ENCODE measurements around the gene HES5.
A peak's percentile ranks its signal among the peaks of the same experiment; 100 is the strongest.
"Not testable (repeated sequence)": the region's sequence is repeated elsewhere in the genome, so short reads cannot be mapped to it uniquely, and the experiment has no call there.

The HES5 gene

GRCh38 chr1:2560299-2561073 is 30.4 kb upstream of the HES5 start:
- DNase-seq (ENCODE audit: low read depth), result no peak

GRCh38 chr1:2559509-2560298 is 29.6 kb upstream of the HES5 start:
- DNase-seq (ENCODE audit: low read depth), result no peak

GRCh38 chr1:2558861-2559260 is 28.8 kb upstream of the HES5 start:
- DNase-seq (ENCODE audit: low read depth), result no peak

- DNase-seq (ENCODE audit: low read depth), result no peak
Measured at GRCh38 chr1:2558420-2558819, 28.4 kb upstream of the HES5 start.

GRCh38 chr1:2557482-2558400 is 27.7 kb upstream of the HES5 start:
- no peak for DNase-seq (ENCODE audit: low read depth)

- DNase-seq (ENCODE audit: low read depth), result no peak
Measured at GRCh38 chr1:2556678-2557481, 26.8 kb upstream of the HES5 start.

GRCh38 chr1:2556277-2556677 is 26.2 kb upstream of the HES5 start, which contains the start of gene TNFRSF14:
Gene TNFRSF14, plus strand, starts transcription at chr1:2556371. Its CDS starts 294 bp downstream, at chr1:2556665.
- DNase-seq (ENCODE audit: low read depth), result peak; percentile 70

- peak; percentile 48 for DNase-seq (ENCODE audit: low read depth)
Measured at GRCh38 chr1:2555634-2556276, 25.7 kb upstream of the HES5 start.

GRCh38 chr1:2554621-2555387 is 24.7 kb upstream of the HES5 start:
- DNase-seq (ENCODE audit: low read depth), result peak; percentile 29

- no peak for DNase-seq (ENCODE audit: low read depth)
Measured at GRCh38 chr1:2553871-2554620, 24.0 kb upstream of the HES5 start.

- not testable (repeated sequence) for DNase-seq (ENCODE audit: low read depth)
Measured at GRCh38 chr1:2553076-2553475, 23.0 kb upstream of the HES5 start.

- no peak for DNase-seq (ENCODE audit: low read depth)
Measured at GRCh38 chr1:2552189-2552588, 22.1 kb upstream of the HES5 start.

GRCh38 chr1:2551544-2551943 is 21.5 kb upstream of the HES5 start:
- DNase-seq (ENCODE audit: low read depth), result not testable (repeated sequence)

- not testable (repeated sequence) for DNase-seq (ENCODE audit: low read depth)
Measured at GRCh38 chr1:2550309-2550861, 20.3 kb upstream of the HES5 start.

GRCh38 chr1:2549367-2550029 is 19.4 kb upstream of the HES5 start:
- DNase-seq (ENCODE audit: low read depth), result not testable (repeated sequence)

GRCh38 chr1:2548068-2548589 is 18.1 kb upstream of the HES5 start:
- peak; percentile 77 for DNase-seq (ENCODE audit: low read depth)

- no peak for DNase-seq (ENCODE audit: low read depth)
Measured at GRCh38 chr1:2547210-2548067, 17.4 kb upstream of the HES5 start.
